ENCODE data around the gene AGAP1.

DNA sequence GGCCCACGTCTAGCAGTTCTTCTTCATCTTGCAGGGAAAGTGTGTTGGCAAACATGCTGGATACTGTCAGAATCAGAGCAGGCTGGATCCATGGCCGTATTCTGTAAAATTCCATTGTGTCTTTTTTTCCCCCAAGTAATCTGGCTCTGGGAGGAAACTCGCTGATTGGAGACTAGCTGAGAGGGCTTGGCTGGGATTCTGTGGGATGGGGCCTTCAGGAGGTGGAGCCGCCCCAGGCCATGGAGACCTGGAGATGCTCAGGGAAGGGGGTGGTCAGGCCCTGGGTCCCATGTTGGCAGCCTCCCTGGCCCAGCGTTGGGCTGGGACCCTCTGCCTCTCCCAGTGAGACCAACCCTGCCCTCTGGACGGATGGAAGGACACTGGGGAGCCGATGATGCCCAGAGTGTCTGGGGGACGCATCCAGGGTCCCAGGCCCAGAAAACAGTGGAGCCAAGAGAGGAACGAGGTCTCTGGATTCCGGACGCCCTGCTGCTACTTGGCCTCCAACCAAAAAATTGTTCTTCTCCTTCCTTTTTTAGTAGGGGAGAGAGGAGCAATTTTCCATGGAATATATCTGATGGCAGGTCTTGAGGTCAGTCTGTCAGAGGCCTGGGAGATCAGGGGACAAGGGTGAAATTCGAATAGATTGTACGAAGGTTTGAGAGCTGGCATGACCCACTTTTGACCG lies 114.5 kb downstream of the AGAP1 start:
- TF ChIP-seq, protein P1, sequence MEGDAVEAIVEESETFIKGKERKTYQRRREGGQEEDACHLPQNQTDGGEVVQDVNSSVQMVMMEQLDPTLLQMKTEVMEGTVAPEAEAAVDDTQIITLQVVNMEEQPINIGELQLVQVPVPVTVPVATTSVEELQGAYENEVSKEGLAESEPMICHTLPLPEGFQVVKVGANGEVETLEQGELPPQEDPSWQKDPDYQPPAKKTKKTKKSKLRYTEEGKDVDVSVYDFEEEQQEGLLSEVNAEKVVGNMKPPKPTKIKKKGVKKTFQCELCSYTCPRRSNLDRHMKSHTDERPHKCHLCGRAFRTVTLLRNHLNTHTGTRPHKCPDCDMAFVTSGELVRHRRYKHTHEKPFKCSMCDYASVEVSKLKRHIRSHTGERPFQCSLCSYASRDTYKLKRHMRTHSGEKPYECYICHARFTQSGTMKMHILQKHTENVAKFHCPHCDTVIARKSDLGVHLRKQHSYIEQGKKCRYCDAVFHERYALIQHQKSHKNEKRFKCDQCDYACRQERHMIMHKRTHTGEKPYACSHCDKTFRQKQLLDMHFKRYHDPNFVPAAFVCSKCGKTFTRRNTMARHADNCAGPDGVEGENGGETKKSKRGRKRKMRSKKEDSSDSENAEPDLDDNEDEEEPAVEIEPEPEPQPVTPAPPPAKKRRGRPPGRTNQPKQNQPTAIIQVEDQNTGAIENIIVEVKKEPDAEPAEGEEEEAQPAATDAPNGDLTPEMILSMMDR (IDR thresholded peaks at IDR 0.05): no peak
- no peak for TF ChIP-seq POLR2A (IDR thresholded peaks at IDR 0.05)

Data from right lobe of liver (tissue), 4 donors.